ENCODE data around the gene ANKRD24. TPM values are rescaled to one million over a fixed set of nuclear protein-coding genes. Genes with fewer than 3 reads are reported as not detected.

Gene ANKRD24
- total and polyA plus RNA-seq, 2 of the 13 experiments (the other 11 are each of a cell fraction or from before 2014, with no cell fraction given), result 0.13 to 0.24 TPM

- ATAC-seq (no peak), DNase-seq (ENCODE audit: low spot score) (no peak), FAIRE-seq (no peak)
- ChIA-PET CTCF (ENCODE audit: low intra/inter-chr PET ratio, low total read pairs) (no interaction called here), POLR2A (no interaction called here)
- Histone ChIP-seq H3K27ac (ENCODE audit: extremely low read length, insufficient read depth, low read length) (no peak overlapping the region), H3K4me2 (ENCODE audit: low read depth, low read length) (no peak overlapping the region), H3K9me3 (ENCODE audit: low read length) (no peaks in the 10 kb centered on the region), H4K20me1 (ENCODE audit: insufficient read depth, low read length) (no peaks in the 10 kb centered on the region), H2AFZ (ENCODE audit: low read length) (no peak overlapping the region), H3K36me3 (replicated peaks in 1 of 2; ENCODE audit: control insufficient read depth in 1 of 2, insufficient read depth in 2 of 2, low read length in 2 of 2) (no peaks in the 10 kb centered on the region), H3K4me1 (ENCODE audit: insufficient read depth, low read length) (peaks cover 11% of the 10 kb centered on the region; the same call in 1 of the 2 replicates), H3K9ac (ENCODE audit: insufficient read depth, low read depth, low read length) (no peak overlapping the region), H3K4me3 (replicated peaks in 1 of 3; ENCODE audit: insufficient read depth in 1 of 3, low read depth in 2 of 3, low read length in 3 of 3) (no peak overlapping the region), H3K79me2 (ENCODE audit: insufficient read depth, low read length) (no peaks in the 10 kb centered on the region), H3K27me3 (ENCODE audit: control insufficient read depth in 1 of 2, insufficient read depth in 2 of 2, low read length in 2 of 2) (peaks cover 7 to 48% of the 10 kb centered on the region in 2 experiments; a peak in 4 of 5 replicates)
- intact Hi-C loops (cut with micrococcal nuclease; ENCODE audit: unreplicated experiment), result no loop called here
- in situ Hi-C loops (cut with HindIII; ENCODE audit: extremely low pct_ligation_motif_present, low pct_unique_long_range_greater_than_20kb), result loop anchor here (5.0 to 25.0 kb wide), 2 partner anchors 214 to 339 kb away; partner anchors contain the start of genes EEF2 and ZFR2
- BruUV-seq (replicated peaks), result no TSS peak
- WGBS (ENCODE audit: low lambda C conversion rate), result 33% methylated on average over 2 of the region's 2 CpGs
- TF ChIP-seq ZNF580 (CRISPR knock-in tag; IDR thresholded peaks at IDR 0.05; ENCODE audit: borderline replicate concordance, low read depth) (no peak), KLF12 (CRISPR knock-in tag; IDR thresholded peaks at IDR 0.05; ENCODE audit: borderline replicate concordance) (no peak), ATF4 (CRISPR knock-in tag; IDR thresholded peaks at IDR 0.05) (no peak), ZSCAN25 (CRISPR knock-in tag; IDR thresholded peaks at IDR 0.05) (no peak), ZNF512B (CRISPR knock-in tag; IDR thresholded peaks at IDR 0.05; ENCODE audit: borderline replicate concordance) (no peak), PHF8 (CRISPR knock-in tag; IDR thresholded peaks at IDR 0.05) (no peak), ASH2L (IDR thresholded peaks at IDR 0.05; ENCODE audit: insufficient read length, low read depth, low read length) (no peak), ZFP41 (CRISPR knock-in tag; IDR thresholded peaks at IDR 0.05; ENCODE audit: borderline replicate concordance) (no peak), SMAD3 (CRISPR knock-in tag; IDR thresholded peaks at IDR 0.05) (no peak), MEF2D (CRISPR knock-in tag; IDR thresholded peaks at IDR 0.05) (no peak), ZFP36 (IDR thresholded peaks at IDR 0.05; ENCODE audit: borderline replicate concordance, low read depth, low read length, partially characterized antibody) (no peak), ZBTB49 (CRISPR knock-in tag; IDR thresholded peaks at IDR 0.05; ENCODE audit: borderline replicate concordance) (no peak), KDM1A (CRISPR knock-in tag; IDR thresholded peaks at IDR 0.05) (no peak), RORA (CRISPR knock-in tag; IDR thresholded peaks at IDR 0.05) (no peak), SP1 (IDR thresholded peaks at IDR 0.05) (no peak), SP1 (CRISPR knock-in tag; IDR thresholded peaks at IDR 0.05) (no peak), ZFY (CRISPR knock-in tag; IDR thresholded peaks at IDR 0.05) (no peak), ATF7 (IDR thresholded peaks at IDR 0.05) (no peak), ATF7 (CRISPR knock-in tag; IDR thresholded peaks at IDR 0.05) (no peak), ZNF83 (CRISPR knock-in tag; IDR thresholded peaks at IDR 0.05; ENCODE audit: borderline replicate concordance) (no peak)
Observed at GRCh38 chr19:4200940-4201542, 18.6 kb downstream of the ANKRD24 start.
